UCSD-AML1 (cell line): ENCODE data around the gene CHD2.

Experiments
- DNase-seq: peaks from one replicate; lab custom pipeline; 2025; ENCODE audit not compliant: unreplicated experiment; lab: John Stamatoyannopoulos, UW

The CHD2 gene

DNA sequence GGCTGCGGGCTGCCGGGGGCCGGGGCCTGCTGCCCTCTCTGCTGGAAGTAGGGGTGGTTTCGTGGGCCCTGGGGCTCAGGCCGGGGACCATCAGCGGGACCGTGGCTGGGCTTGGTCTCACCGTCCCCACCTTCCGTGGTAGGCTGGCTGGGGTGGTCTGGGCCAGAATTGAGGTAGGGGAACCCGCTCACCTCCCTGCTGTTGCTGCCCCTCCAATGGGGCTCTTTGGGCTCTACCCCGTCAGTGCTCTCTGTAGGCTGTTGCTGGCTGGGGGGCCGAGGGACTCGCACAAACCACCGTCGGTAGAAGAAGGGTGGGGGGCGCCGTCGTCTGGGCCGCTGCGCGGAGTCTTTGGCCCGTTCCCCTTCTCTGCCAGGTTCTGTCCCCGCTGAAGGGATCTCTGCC, 165.5 kb downstream of the CHD2 start:
- no peak for DNase-seq

DNA sequence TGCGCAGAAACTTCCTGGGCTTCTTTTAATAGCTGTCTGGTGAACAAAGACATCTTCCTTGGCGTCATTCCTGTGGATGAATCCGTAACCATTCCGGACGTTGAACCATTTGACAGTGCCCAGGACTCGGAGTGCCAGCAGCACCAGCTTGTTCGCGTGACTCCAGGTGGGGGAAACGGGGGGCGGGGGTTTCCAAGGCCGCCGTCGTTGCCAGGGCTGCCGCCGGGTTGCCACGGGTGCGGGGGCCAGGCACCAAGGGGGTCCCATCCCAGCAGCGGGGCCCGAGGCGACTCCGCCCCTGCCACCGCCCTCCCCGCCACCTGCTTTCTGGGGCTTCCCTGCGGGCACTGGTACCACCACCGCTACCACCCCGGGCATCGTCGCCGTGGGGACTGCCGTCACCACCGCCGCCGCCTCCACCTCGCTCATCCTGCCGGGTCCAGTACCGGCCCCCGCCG, 166.1 kb downstream of the CHD2 start:
- no peak for DNase-seq

DNA sequence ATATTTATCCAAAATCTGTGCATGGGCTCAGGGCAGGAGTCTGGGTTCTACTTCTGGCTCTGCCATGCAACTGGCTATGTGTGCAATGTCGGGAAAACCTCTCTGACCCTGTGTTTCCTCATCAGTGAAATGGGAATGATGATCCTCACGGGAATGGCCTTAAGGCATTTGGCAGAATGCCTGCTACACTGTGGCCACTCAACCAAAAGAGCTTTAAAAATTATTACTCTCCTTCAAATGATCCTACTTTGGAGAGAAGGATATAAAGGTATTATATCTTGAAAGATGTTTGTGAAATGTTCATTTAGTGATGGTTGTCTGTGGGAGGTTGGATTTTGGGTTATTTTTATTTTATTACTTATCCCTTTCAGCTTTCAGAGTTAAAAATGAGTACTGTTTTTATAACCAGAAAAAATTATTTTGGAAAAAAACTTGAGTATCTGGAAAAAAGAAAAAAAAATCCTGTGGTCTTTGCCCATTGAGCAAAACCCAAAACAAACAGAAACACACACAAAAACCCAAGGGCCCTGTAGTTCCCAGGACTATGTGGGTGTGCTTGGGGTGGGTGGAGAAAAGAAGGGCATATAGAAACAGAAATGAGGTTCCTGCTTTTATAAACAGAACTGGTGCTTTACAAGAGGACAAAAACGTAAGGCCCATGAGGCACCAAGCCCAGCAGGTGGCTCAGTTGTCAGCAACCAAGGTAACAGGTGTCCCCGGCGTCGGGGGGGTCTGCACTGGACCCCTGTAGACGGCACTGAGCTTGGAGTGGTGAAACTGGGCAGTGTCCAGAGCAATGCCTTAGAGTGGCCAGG, 166.9 kb downstream of the CHD2 start:
- no peak for DNase-seq

DNA sequence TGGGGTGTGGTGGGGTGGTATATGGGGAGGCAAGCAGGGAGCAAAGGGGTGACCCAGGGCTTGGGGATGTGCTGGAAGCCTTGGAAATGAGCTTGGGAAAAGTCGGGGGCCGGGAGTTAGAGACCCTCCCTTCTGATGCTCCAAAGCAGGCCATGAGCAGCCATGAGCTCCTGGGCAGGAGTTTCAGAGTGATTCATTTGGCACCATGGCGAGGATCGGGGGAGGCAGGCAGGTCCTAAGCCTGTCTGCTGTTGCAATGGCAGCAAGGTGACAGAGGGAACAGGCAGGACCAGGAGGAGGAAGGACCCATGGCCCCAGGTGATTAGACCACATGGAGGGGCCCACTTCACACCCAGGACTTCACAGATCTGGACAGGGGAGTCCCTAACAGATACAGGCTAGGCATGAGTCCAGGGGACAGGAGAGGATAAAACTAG, 167.5 kb downstream of the CHD2 start:
- DNase-seq = no peak

- no peak for DNase-seq
Observed at GRCh38 chr15:93068581-93069199, 168.6 kb downstream of the CHD2 start.

DNA sequence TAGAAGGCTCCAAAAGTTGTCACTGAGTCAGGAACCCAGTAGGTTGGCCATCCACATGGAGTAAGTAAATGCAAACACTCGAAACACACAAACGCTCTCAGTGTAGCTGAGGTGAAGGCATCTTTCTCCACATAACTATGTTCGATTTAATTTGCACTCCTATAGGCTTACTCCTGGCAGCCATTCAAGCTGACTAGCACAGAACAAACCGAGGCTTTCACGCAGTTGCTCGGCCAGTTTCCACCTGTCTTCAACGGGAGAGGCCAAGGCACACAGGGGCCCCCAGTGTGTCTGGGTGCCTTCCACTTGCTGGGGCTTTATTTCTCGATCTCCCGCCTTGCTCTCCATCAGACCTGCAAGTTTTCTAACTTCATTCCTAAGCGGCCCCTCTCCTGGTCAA, 170.0 kb downstream of the CHD2 start:
- DNase-seq = no peak

DNA sequence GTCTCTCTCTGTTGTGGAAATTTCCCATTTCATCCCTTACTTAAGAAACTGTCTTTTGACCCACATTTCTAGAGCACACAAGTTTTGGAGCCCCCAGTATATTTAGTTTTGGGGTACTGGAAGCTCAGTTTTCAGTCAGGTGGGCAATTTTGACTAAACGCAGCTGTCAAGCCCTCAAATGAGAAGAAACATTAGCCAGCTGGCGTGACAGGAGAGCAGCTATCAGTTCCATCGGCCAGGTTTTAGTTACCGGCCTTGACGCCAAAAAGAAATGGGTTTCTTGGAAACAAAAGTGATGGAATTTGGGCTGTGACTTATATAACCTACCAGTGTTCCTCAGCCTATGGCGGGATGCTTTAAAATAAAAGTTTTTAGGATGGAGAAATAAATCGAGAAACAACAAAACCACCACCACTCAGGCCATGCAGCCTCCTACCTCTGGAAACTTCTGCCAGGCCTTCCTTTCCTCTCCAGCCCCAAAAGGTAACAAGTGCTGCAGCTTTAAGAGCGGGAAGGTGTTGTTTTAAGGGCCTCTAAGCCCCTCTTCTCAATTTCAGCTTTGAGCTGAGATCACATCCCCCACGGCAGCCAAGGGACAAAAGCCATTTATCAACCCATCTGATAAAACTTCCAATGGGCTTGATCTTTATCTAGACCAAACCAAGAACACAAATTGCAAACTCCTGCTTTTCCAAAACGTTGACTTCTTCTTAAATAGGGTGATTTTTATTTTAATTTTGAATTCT, 170.6 kb downstream of the CHD2 start:
- no peak for DNase-seq

- DNase-seq = no peak
Observed at GRCh38 chr15:93071469-93071936, 171.4 kb downstream of the CHD2 start.

DNA sequence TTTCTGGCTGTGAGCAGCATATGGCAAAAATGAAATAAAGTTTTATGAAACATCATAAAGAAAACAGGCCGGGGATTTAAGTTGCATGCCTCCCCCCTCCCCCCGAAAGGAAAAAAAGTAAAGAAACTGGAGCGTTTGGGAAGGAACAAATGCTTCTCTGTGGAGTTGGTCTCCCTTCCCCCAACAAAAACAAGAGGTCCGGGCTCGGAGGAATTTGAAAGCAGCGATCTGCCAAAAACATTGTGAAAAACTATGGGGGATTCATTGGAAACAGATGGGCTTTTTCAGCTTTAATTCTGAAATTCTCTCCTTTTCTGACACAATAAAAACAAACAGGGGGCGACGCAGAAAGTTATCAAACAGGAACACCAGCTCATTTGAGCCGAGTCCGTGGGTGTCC, 171.9 kb downstream of the CHD2 start:
- no peak for DNase-seq

DNA sequence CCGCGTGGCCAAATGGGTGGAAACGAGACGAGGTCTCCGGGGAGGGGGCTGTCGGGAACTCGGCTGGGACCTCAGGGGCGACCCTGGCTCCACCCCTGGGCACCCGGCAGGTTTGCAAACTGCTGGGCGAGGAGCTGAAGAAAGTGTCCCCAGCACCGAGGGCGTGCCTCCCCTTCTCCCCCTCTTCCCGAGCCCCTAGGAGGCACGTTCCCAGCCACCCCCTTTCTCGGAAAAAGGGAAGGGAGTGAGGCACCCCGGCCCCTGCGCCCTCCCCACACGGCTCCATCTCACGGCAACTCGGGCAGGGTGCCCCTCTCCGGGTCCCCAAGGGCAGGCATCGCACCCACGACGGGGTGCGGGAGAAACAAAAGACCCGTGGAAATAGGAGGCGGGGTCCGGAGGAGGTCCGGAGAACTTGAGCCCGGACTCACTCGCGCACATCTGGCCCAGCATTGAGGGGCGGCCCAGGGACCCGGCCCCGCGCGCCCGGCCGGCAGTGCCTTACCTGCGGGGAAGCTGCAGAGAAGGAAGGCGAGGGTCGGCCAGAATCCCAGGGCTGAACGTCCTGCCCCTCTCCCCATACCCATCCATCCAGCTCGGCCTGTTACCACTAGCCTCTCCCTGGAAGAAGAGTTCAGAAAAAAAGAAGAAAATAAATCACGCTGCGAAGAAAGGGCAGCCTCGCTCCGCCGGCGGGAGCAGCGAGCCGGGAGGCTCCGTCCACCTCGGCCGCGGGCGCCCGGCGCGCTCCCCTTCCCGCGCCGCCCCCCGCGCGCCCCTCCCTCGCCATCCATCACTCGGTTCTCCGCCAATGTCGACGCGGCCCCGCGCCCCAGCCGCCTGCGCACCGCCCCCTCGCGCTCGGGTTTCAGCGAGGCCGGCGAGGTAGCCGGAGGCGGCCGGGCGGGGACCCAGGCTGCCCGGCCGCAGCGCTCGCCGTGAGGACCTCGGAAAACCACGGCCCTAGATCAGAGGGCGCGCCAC, 172.6 kb downstream of the CHD2 start:
- no peak for DNase-seq

DNA sequence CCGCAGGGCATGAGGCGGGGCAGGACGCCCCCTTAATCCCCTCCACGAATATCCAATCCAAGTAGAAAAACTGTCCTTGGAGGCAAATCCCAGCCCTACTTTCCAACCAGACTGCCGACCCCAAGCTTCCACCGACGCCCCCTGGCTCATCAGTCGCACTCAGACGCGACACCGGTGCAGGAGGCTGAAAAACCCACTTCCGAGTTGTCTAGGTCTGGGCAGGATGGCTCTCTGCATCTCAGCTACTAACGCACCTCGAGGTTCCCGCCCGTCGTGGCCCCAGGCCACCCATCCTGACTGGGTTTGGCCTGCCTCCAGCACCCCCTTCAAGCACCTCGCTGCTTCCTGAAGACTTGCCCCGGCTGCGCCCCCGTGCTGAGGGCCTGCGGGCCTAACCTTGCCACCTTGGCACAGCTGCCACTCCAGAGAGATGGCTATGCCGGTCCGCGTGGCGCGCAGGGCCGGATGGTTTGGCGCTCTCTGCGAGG, 173.4 kb downstream of the CHD2 start:
- DNase-seq = no peak

- no peak for DNase-seq
Observed at GRCh38 chr15:93074599-93074998, 174.5 kb downstream of the CHD2 start.

DNA sequence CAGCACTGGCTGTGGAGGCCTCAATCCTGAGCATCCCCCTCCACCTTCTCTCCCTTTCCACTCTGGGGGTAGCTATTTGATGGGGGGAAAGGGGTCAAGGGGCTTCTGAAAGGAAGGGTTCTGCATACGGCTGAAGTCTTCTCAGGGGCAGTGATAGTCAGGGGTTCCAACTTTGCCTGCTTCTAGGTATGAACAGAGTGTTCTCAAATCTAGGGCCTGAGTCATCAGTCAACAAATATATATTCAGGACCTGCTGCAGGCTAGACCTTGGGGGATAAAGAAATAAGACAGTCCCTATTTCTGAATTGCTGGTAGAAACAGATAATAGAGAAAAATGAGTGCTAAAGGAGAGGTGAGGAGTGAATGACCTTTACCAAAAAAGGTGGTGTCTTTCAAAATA, 176.1 kb downstream of the CHD2 start:
- DNase-seq = no peak

- no peak for DNase-seq
Observed at GRCh38 chr15:93076875-93077274, 176.8 kb downstream of the CHD2 start.
